Measurements from ENCODE around the gene ECE2. TPM values are rescaled to one million over a fixed set of nuclear protein-coding genes. Genes with fewer than 3 reads are reported as not detected.
A peak's percentile ranks its signal among the peaks of the same experiment; 100 is the strongest.

Gene ECE2
- total RNA-seq, 1 experiment from 2014 or later, result not detected

GRCh38 chr3:184284696-184285095 is 8.9 kb downstream of the ECE2 start:
- no peak for DNase-seq (ENCODE audit: low read depth, low spot score)
- no TSS peak for BruUV-seq (replicated peaks)
- Histone ChIP-seq H3K27ac (ENCODE audit: low read length) (no peak overlapping the region), H3K27me3 (ENCODE audit: control insufficient read depth, insufficient read depth, low read length) (no peaks in the 10 kb centered on the region), H3K4me3 (ENCODE audit: low read depth in 2 of 2, low read length in 2 of 2) (no peak overlapping the region), H3K9me3 (ENCODE audit: control insufficient read depth, insufficient read depth, low read depth, low read length) (no peaks in the 10 kb centered on the region), H3K36me3 (ENCODE audit: control insufficient read depth, insufficient read depth, low read length) (no peaks in the 10 kb centered on the region), H3K4me1 (ENCODE audit: control insufficient read depth, insufficient read depth, low read length) (no peaks in the 10 kb centered on the region)
- intact Hi-C loops (cut with micrococcal nuclease; ENCODE audit: unreplicated experiment), result loop anchor here (5.0 to 10.0 kb wide), 2 partner anchors 140 to 387 kb away; no protein-coding TSS in a partner anchor
- ChIA-PET POLR2A (no interaction called here), CTCF (interaction anchor here (0.7 to 1.2 kb wide), 2 partner anchors 57 to 388 kb away, joined by 3 to 7 read pairs; no protein-coding TSS in a partner anchor)
- TF ChIP-seq POLR2AphosphoS5 (IDR thresholded peaks at IDR 0.05; ENCODE audit: low read depth, low read length) (no peak), CTCF (IDR thresholded peaks at IDR 0.05) (peak; percentile 81; the same call in 1 of the 2 replicates), TCF7L2 (IDR thresholded peaks at IDR 0.05; ENCODE audit: low read depth, low read length) (no peak), SIN3A (IDR thresholded peaks at IDR 0.05; ENCODE audit: borderline replicate concordance, insufficient read depth, low read depth, low read length) (no peak), REST (IDR thresholded peaks at IDR 0.05; ENCODE audit: insufficient read depth in 1 of 2, low read depth in 2 of 2, low read length in 1 of 2) (no peak)
- ATAC-seq, result peak; percentile 88
- in situ Hi-C loops (cut with HindIII; ENCODE audit: low pct_unique_long_range_greater_than_20kb, low sequenced_read_pairs), result no loop called here

- TF ChIP-seq REST (IDR thresholded peaks at IDR 0.05; ENCODE audit: insufficient read depth in 1 of 2, low read depth in 2 of 2, low read length in 1 of 2) (0 out of 4 replicates have a peak, but pooled peaks of 1 of the 2 experiments have one; percentile 52), SIN3A (IDR thresholded peaks at IDR 0.05; ENCODE audit: borderline replicate concordance, insufficient read depth, low read depth, low read length) (no peak), POLR2AphosphoS5 (IDR thresholded peaks at IDR 0.05; ENCODE audit: low read depth, low read length) (no peak), TCF7L2 (IDR thresholded peaks at IDR 0.05; ENCODE audit: low read depth, low read length) (no peak), CTCF (IDR thresholded peaks at IDR 0.05) (peak; percentile 96)
- in situ Hi-C loops (cut with HindIII; ENCODE audit: low pct_unique_long_range_greater_than_20kb, low sequenced_read_pairs), result no loop called here
- intact Hi-C loops (cut with micrococcal nuclease; ENCODE audit: unreplicated experiment), result loop anchor here (5.0 to 10.0 kb wide), 2 partner anchors 145 to 392 kb away; no protein-coding TSS in a partner anchor
- H3K4me1 ChIP-seq (ENCODE audit: control insufficient read depth, insufficient read depth, low read length), result no peaks in the 10 kb centered on the region
- H3K9me3 ChIP-seq (ENCODE audit: control insufficient read depth, insufficient read depth, low read depth, low read length), result no peaks in the 10 kb centered on the region
- H3K27ac ChIP-seq (ENCODE audit: low read length), result no peak overlapping the region
- POLR2A ChIA-PET, result no interaction called here
- DNase-seq (ENCODE audit: low read depth, low spot score), result peak; percentile 43
- no TSS peak for BruUV-seq (replicated peaks)
- no peak overlapping the region for H3K4me3 ChIP-seq (ENCODE audit: low read depth in 2 of 2, low read length in 2 of 2)
- CTCF ChIA-PET, result interaction anchor here (0.6 kb wide), 2 partner anchors 82 to 394 kb away, joined by 4 to 9 read pairs; no protein-coding TSS in a partner anchor
- ATAC-seq, result peak; percentile 83
- H3K27me3 ChIP-seq (ENCODE audit: control insufficient read depth, insufficient read depth, low read length), result no peaks in the 10 kb centered on the region
- no peaks in the 10 kb centered on the region for H3K36me3 ChIP-seq (ENCODE audit: control insufficient read depth, insufficient read depth, low read length)
These were observed 13.7 kb downstream of the ECE2 start for GRCh38 chr3:184289426-184289938.
